ENCODE results near the gene SH2D7. TPM values are rescaled to one million over a fixed set of nuclear protein-coding genes. Genes with fewer than 3 reads are reported as not detected.

Gene SH2D7
- polyA plus RNA-seq, 1 donor (not counting 4 experiments of a cell fraction or from before 2014, with no cell fraction given): not detected

DNA sequence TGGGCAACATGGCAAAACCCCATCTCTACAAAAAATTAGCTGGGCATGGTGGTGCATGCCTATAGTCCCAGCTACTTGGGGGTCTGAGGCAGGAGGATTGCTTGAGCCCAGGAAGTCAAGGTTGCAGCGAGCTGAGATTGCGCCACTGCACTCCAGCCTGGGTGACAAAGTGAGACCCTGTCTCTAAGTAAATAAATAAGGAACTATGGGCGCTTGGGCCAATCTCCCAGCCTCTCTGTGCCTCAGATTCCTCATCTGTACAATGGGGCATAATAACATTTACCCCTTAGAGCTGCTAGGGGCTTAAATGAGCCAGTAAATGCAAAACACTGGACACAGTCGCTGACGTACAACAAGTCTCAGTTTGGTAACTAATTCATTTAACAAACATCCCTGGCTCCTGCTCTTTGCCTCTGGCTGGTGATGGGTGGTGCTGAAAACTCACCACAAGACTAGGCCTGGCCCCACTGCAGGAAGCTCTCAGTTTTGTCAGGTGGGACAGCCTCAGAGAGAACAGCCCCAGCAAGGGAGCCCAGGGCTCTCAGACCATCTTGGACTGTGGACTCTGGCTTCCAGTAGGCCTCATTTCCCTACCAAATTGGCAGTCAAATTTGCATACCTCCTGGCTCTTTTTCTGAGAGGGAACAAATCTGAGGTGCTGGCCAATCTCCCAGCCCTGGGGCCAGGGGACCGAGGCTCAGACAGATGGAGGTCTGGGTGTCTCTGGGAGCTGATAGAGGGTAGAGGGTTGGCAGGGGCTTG lies 8.5 kb upstream of the SH2D7 start:
- Histone ChIP-seq H3K9ac (ENCODE audit: control insufficient read depth, extremely low read depth, insufficient read depth, low read length) (no peak overlapping the region), H3K79me2 (ENCODE audit: control insufficient read depth, insufficient read depth, low read length) (no peaks in the 10 kb centered on the region), H4K20me1 (ENCODE audit: control insufficient read depth, extremely low read depth, insufficient read depth, low read length) (no peaks in the 10 kb centered on the region), H3K27me3 (ENCODE audit: control insufficient read depth, extremely low read depth, insufficient read depth, low read length) (no peaks in the 10 kb centered on the region), H2AFZ (ENCODE audit: control insufficient read depth, low read length) (no peak overlapping the region), H3K4me1 (ENCODE audit: control insufficient read depth, extremely low read depth, insufficient read depth, low read length) (no peaks in the 10 kb centered on the region), H3K4me2 (ENCODE audit: control insufficient read depth, extremely low read depth, insufficient read depth, low read depth, low read length) (no peak overlapping the region), H3K4me3 (ENCODE audit: control insufficient read depth in 2 of 3, extremely low read depth in 1 of 3, insufficient read depth in 2 of 3, low read depth in 1 of 3, low read length in 3 of 3) (no peak overlapping the region), H3K9me3 (ENCODE audit: control insufficient read depth, low read depth, low read length) (no peaks in the 10 kb centered on the region), H3K36me3 (ENCODE audit: control insufficient read depth in 2 of 2, extremely low read depth in 1 of 2, insufficient read depth in 2 of 2, low read length in 2 of 2) (no peaks in the 10 kb centered on the region), H3K9me1 (ENCODE audit: control insufficient read depth, extremely low read depth, insufficient read depth, low read length) (no peaks in the 10 kb centered on the region), H3K27ac (ENCODE audit: control insufficient read depth, insufficient read depth, low read length) (no peak overlapping the region)
- DNase-seq (ENCODE audit: low read depth, low spot score) (no peak), FAIRE-seq (no peak)
- TF ChIP-seq, protein P1, sequence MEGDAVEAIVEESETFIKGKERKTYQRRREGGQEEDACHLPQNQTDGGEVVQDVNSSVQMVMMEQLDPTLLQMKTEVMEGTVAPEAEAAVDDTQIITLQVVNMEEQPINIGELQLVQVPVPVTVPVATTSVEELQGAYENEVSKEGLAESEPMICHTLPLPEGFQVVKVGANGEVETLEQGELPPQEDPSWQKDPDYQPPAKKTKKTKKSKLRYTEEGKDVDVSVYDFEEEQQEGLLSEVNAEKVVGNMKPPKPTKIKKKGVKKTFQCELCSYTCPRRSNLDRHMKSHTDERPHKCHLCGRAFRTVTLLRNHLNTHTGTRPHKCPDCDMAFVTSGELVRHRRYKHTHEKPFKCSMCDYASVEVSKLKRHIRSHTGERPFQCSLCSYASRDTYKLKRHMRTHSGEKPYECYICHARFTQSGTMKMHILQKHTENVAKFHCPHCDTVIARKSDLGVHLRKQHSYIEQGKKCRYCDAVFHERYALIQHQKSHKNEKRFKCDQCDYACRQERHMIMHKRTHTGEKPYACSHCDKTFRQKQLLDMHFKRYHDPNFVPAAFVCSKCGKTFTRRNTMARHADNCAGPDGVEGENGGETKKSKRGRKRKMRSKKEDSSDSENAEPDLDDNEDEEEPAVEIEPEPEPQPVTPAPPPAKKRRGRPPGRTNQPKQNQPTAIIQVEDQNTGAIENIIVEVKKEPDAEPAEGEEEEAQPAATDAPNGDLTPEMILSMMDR (optimal IDR thresholded peaks at IDR 0.05 in 1 of 3, IDR thresholded peaks at IDR 0.05 in 1 of 3, conservative IDR thresholded peaks at IDR 0.05 in 1 of 3; ENCODE audit: extremely low read depth in 1 of 3, insufficient read depth in 2 of 3, low read length in 3 of 3): no peak
- no peak for TF ChIP-seq EZH2 (IDR thresholded peaks at IDR 0.05; ENCODE audit: low read length)
- dilution Hi-C loops (cut with MboI; ENCODE audit: extremely low pct_ligation_motif_present, low sequenced_read_pairs): no loop called here

DNA sequence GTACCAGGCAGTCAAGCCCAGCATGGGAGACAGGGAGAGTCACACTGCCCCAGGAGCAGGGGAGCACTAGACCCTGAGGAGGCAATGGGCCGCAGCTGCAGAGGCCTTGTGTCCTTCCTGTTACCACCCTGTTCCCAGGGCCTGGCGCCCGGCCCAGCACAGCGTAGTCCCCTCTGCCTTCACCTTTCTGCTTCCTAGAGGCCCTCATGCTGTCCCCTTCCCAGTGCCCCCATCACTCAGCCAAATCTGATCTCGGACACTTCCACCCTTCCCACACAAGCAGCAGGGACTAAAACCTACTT lies 8.0 kb upstream of the SH2D7 start:
- H3K9ac ChIP-seq (ENCODE audit: control insufficient read depth, extremely low read depth, insufficient read depth, low read length): no peak overlapping the region
- H3K4me3 ChIP-seq (ENCODE audit: control insufficient read depth in 2 of 3, extremely low read depth in 1 of 3, insufficient read depth in 2 of 3, low read depth in 1 of 3, low read length in 3 of 3): no peak overlapping the region
- H4K20me1 ChIP-seq (ENCODE audit: control insufficient read depth, extremely low read depth, insufficient read depth, low read length): no peaks in the 10 kb centered on the region
- no peak for TF ChIP-seq EZH2 (IDR thresholded peaks at IDR 0.05; ENCODE audit: low read length)
- TF ChIP-seq, protein P1 (optimal IDR thresholded peaks at IDR 0.05 in 1 of 3, IDR thresholded peaks at IDR 0.05 in 1 of 3, conservative IDR thresholded peaks at IDR 0.05 in 1 of 3; ENCODE audit: extremely low read depth in 1 of 3, insufficient read depth in 2 of 3, low read length in 3 of 3): no peak
- H3K9me1 ChIP-seq (ENCODE audit: control insufficient read depth, extremely low read depth, insufficient read depth, low read length): no peaks in the 10 kb centered on the region
- H2AFZ ChIP-seq (ENCODE audit: control insufficient read depth, low read length): no peak overlapping the region
- FAIRE-seq (no peak), DNase-seq (ENCODE audit: low read depth, low spot score) (no peak)
- no peak overlapping the region for H3K27ac ChIP-seq (ENCODE audit: control insufficient read depth, insufficient read depth, low read length)
- no peaks in the 10 kb centered on the region for H3K27me3 ChIP-seq (ENCODE audit: control insufficient read depth, extremely low read depth, insufficient read depth, low read length)
- dilution Hi-C loops (cut with MboI; ENCODE audit: extremely low pct_ligation_motif_present, low sequenced_read_pairs): no loop called here
- no peaks in the 10 kb centered on the region for H3K4me1 ChIP-seq (ENCODE audit: control insufficient read depth, extremely low read depth, insufficient read depth, low read length)
- no peak overlapping the region for H3K4me2 ChIP-seq (ENCODE audit: control insufficient read depth, extremely low read depth, insufficient read depth, low read depth, low read length)
- no peaks in the 10 kb centered on the region for H3K79me2 ChIP-seq (ENCODE audit: control insufficient read depth, insufficient read depth, low read length)
- no peaks in the 10 kb centered on the region for H3K9me3 ChIP-seq (ENCODE audit: control insufficient read depth, low read depth, low read length)
- H3K36me3 ChIP-seq (ENCODE audit: control insufficient read depth in 2 of 2, extremely low read depth in 1 of 2, insufficient read depth in 2 of 2, low read length in 2 of 2): no peaks in the 10 kb centered on the region

All from keratinocyte (primary cell).